ACC112 (cell line): Measurements from ENCODE around the gene PDLIM5.
A peak's percentile ranks its signal among the peaks of the same experiment; 100 is the strongest.

Experiments used
- H2AFZ ChIP-seq: fragments of 200-600 bp; sonication (generic); one replicate; pipeline ENCODE4 v1.6.0; 2017; ENCODE audit warnings: antibody characterized with exemption, low read length; ENCODE audit not compliant: unreplicated experiment
- H3K27ac ChIP-seq: fragments of 200-600 bp; sonication (generic); 2 replicates; pipeline ENCODE4 v1.5.1; 2014; ENCODE audit warnings: low read depth, mild to moderate bottlenecking, antibody characterized with exemption, low read length, moderate library complexity
- H3K27me3 ChIP-seq: fragments of 200-600 bp; sonication (generic); 2 replicates; pipeline ENCODE4 v1.6.1; 2014; ENCODE audit warnings: mild to moderate bottlenecking, antibody characterized with exemption, low read length, moderate library complexity, mixed read lengths; ENCODE audit not compliant: insufficient read depth
- H3K36me3 ChIP-seq: fragments of 200-600 bp; sonication (generic); 2 replicates; pipeline ENCODE4 v1.6.1; 2016; ENCODE audit warnings: mild to moderate bottlenecking, antibody characterized with exemption, low read length, moderate library complexity, mixed read lengths; ENCODE audit not compliant: insufficient read depth
- H3K4me1 ChIP-seq: fragments of 200-600 bp; sonication (generic); one replicate; pipeline ENCODE4 v1.6.1; 2016; ENCODE audit warnings: low read length, mixed read lengths; ENCODE audit not compliant: insufficient read depth, unreplicated experiment, control insufficient read depth
- H3K4me3 ChIP-seq: fragments of 200-600 bp; sonication (generic); 2 replicates; pipeline ENCODE4 v1.5.1; 2014; ENCODE audit warnings: mild to moderate bottlenecking, low read depth, low read length
- H3K79me2 ChIP-seq: fragments of 200-600 bp; sonication (generic); one replicate; pipeline ENCODE4 v1.6.0; 2016; ENCODE audit warnings: low read length; ENCODE audit not compliant: control insufficient read depth, unreplicated experiment, insufficient read depth

Gene PDLIM5

GRCh38 chr4:94714365-94715160 is 262.8 kb downstream of the PDLIM5 start:
- Histone ChIP-seq H3K4me3 (no peak overlapping the region; the same call in 1 of the 2 replicates), H2AFZ (peak overlapping the region; percentile 54), H3K27ac (no peak overlapping the region), H3K27me3 (no peaks in the 10 kb centered on the region), H3K79me2 (no peaks in the 10 kb centered on the region), H3K4me1 (no peaks in the 10 kb centered on the region), H3K36me3 (no peaks in the 10 kb centered on the region)

- Histone ChIP-seq H3K4me3 (no peak overlapping the region), H3K27ac (no peak overlapping the region)
Observed at GRCh38 chr4:94715726-94716125, 264.0 kb downstream of the PDLIM5 start.

More at GRCh38 chr4:94715726-94716125, 264.0 kb downstream of the PDLIM5 start:
- H3K27me3 ChIP-seq, result no peaks in the 10 kb centered on the region
- no peaks in the 10 kb centered on the region for H3K4me1 ChIP-seq
- H3K79me2 ChIP-seq, result no peaks in the 10 kb centered on the region
- no peak overlapping the region for H2AFZ ChIP-seq
- no peaks in the 10 kb centered on the region for H3K36me3 ChIP-seq
